Liver (tissue), 9 donors: Measurements from ENCODE around the gene SPRYD3. TPM values are rescaled to one million over a fixed set of nuclear protein-coding genes. Genes with fewer than 3 reads are reported as not detected.

Experiments used
- DNase-seq: peaks from one replicate; pipeline ENCODE4 v3.0.0-alpha.2; 2017; ENCODE audit warnings: low spot score
- H3K27ac ChIP-seq, 2 donors: one replicate each; pipeline ENCODE4 v1.7.0; 2013; ENCODE audit warnings: inconsistent platforms in 2 of 2, low read length in 2 of 2, control low read depth in 1 of 2, low read depth in 1 of 2, mild to moderate bottlenecking in 1 of 2
- H3K27me3 ChIP-seq, 4 donors: one replicate each; pipeline versions ENCODE4 v1.6.1 to v1.7.0; 2013; ENCODE audit warnings: low read length in 3 of 4, inconsistent platforms in 1 of 4, mild to moderate bottlenecking in 1 of 4, moderate library complexity in 1 of 4; ENCODE audit not compliant: control insufficient read depth in 4 of 4, insufficient read depth in 4 of 4
- H3K36me3 ChIP-seq, 4 donors: one replicate each; pipeline versions ENCODE4 v1.6.1 to v1.7.0; 2013; ENCODE audit warnings: low read length in 3 of 4, mild to moderate bottlenecking in 3 of 4, low read depth in 1 of 4, moderate library complexity in 1 of 4; ENCODE audit not compliant: control insufficient read depth in 4 of 4, insufficient read depth in 3 of 4
- H3K4me1 ChIP-seq, 4 donors: one replicate each; pipeline versions ENCODE4 v1.6.1 to v1.7.0; 2013; ENCODE audit warnings: low read length in 3 of 4, mild to moderate bottlenecking in 3 of 4, moderate library complexity in 1 of 4; ENCODE audit not compliant: control insufficient read depth in 4 of 4, insufficient read depth in 4 of 4
- H3K4me3 ChIP-seq, 3 donors: one replicate each; pipeline versions ENCODE4 v1.6.1 to v1.7.0; 2013; ENCODE audit warnings: low read length in 3 of 3, control low read depth in 1 of 3, low read depth in 1 of 3, mild to moderate bottlenecking in 1 of 3
- H3K9ac ChIP-seq, 2 donors: one replicate each; pipeline ENCODE4 v1.7.0; 2013; ENCODE audit warnings: low read length in 2 of 2, mild to moderate bottlenecking in 2 of 2, moderate library complexity in 2 of 2, control low read depth in 1 of 2, low read depth in 1 of 2
- H3K9me3 ChIP-seq, 4 donors: one replicate each; pipeline versions ENCODE4 v1.6.1 to v1.7.0; 2013; ENCODE audit warnings: low read length in 3 of 4; ENCODE audit not compliant: control insufficient read depth in 4 of 4
- EGR1 ChIP-seq, 2 donors: IDR thresholded peaks; 2 replicates each; pipeline ENCODE4 v1.6.1; 2016 to 2018; ENCODE audit warnings: antibody characterized with exemption in 2 of 2, low read depth in 2 of 2
- FOXA1 ChIP-seq: IDR thresholded peaks from 2 replicates; pipeline ENCODE4 v1.6.1; 2016; ENCODE audit warnings: antibody characterized with exemption
- HNF4G ChIP-seq: IDR thresholded peaks from 2 replicates; pipeline ENCODE4 v1.6.1; 2016; ENCODE audit warnings: antibody characterized with exemption
- JUND ChIP-seq, 2 donors: IDR thresholded peaks; 2 replicates each; pipeline ENCODE4 v1.6.1; 2016; ENCODE audit warnings: antibody characterized with exemption in 2 of 2
- RAD21 ChIP-seq, 2 donors: IDR thresholded peaks; 2 replicates each; pipeline ENCODE4 v1.6.1; 2016; ENCODE audit warnings: antibody characterized with exemption in 2 of 2, mild to moderate bottlenecking in 2 of 2
- SP1 ChIP-seq: IDR thresholded peaks from 2 replicates; pipeline ENCODE4 v1.6.1; 2018; ENCODE audit warnings: antibody characterized with exemption, mild to moderate bottlenecking
- TAF1 ChIP-seq: conservative IDR thresholded peaks from 2 replicates; pipeline ENCODE4 v1.6.1; 2016; ENCODE audit warnings: antibody characterized with exemption, mild to moderate bottlenecking
- YY1 ChIP-seq: IDR thresholded peaks from 2 replicates; pipeline ENCODE4 v1.6.1; 2016; ENCODE audit warnings: antibody characterized with exemption, mild to moderate bottlenecking
- WGBS: extraction: QIAGEN DNeasy Blood & Tissue Kit; methylation state at CpG from one replicate; pipeline ENCODE4 v1.1.7; 2013; 5-methylcytosine and 5-hydroxymethylcytosine counted together
- polyA plus RNA-seq, 2 donors: library from polyadenylated mRNA; stranded (reverse) in 1 of 2; unstranded in 1 of 2; fragments of 200-250 nt in 1 of 2; fragments of >200 nt in 1 of 2; fragmentation: Nextera tagmentation in 1 of 2; extraction: Ambion mirVana in 1 of 2; gene quantifications; one replicate each; pipeline versions ENCODE4 v1.2.1 to v1.2.3, GENCODE V29; 2013 to 2015
- total RNA-seq, 2 donors: library from RNA; depleted of rRNA; stranded (reverse); fragments of >200 nt; gene quantifications; one replicate each; pipeline ENCODE4 v1.2.3, GENCODE V29; 2014
- TF ChIP-seq, protein P1 (sequence below): IDR thresholded peaks from 2 replicates; pipeline ENCODE4 v1.6.1; 2016; ENCODE audit warnings: antibody characterized with exemption, mild to moderate bottlenecking
- TF ChIP-seq, protein P2 (sequence below): fragments of 150-350 bp; IDR thresholded peaks from 2 replicates; pipeline ENCODE4 v1.5.1; 2017; ENCODE audit warnings: improper control_type of control experiment, low read depth, low read length; ENCODE audit not compliant: missing input control
- TF ChIP-seq, protein P3 (sequence below): IDR thresholded peaks from 2 replicates; pipeline ENCODE4 v1.6.1; 2016; ENCODE audit warnings: antibody characterized with exemption
- TF ChIP-seq, protein P4 (sequence below): IDR thresholded peaks from 2 replicates; pipeline ENCODE4 v1.6.1; 2016; ENCODE audit warnings: antibody characterized with exemption
- donor health status: healthy.
- donor health status: healthy.
- donor health status: healthy.
- donor health status: healthy.
- donor health status: healthy.

The SPRYD3 gene
- total and polyA plus RNA-seq, 4 donors = 6.0 to 20.3 (median 13.3) TPM

DNA sequence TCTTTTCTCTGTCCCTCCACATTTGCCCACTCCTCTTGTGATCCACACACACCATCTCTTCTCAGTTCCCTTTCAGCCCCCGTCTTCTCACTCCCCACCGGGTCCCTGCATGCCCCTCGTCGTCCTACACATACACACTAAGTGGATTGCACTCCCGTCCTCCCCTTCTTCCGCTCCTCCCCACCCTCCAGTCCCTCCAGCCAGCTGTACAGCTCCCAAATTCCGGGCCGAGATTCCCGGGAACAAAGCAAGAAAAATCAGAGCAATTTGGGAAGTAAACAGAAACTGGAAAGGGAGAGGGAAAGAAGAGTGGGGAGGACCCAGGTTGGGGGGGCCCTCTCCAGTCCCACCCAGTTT is 18.0 kb upstream of the SPRYD3 start:
- Histone ChIP-seq H3K27me3 (no peaks in the 10 kb centered on the region), H3K36me3 (no peaks in the 10 kb centered on the region), H3K9ac (no peak overlapping the region), H3K4me3 (peak overlapping the region in 2 of 3 donors; percentile 41 to 55), H3K9me3 (no peaks in the 10 kb centered on the region), H3K27ac (peak overlapping the region; percentile 64 to 71), H3K4me1 (peaks cover 8 to 23% (median 14%) of the 10 kb centered on the region in 4 donors)
- 13% methylated on average over 9 of the region's 9 CpGs for WGBS
- no peak for DNase-seq
- TF ChIP-seq FOXA1 = no peak
- no peak for TF ChIP-seq EGR1 (IDR thresholded peaks at IDR 0.05; ENCODE audit: low read depth in 2 of 2)
- no peak for TF ChIP-seq HNF4G
- TF ChIP-seq, protein P1, sequence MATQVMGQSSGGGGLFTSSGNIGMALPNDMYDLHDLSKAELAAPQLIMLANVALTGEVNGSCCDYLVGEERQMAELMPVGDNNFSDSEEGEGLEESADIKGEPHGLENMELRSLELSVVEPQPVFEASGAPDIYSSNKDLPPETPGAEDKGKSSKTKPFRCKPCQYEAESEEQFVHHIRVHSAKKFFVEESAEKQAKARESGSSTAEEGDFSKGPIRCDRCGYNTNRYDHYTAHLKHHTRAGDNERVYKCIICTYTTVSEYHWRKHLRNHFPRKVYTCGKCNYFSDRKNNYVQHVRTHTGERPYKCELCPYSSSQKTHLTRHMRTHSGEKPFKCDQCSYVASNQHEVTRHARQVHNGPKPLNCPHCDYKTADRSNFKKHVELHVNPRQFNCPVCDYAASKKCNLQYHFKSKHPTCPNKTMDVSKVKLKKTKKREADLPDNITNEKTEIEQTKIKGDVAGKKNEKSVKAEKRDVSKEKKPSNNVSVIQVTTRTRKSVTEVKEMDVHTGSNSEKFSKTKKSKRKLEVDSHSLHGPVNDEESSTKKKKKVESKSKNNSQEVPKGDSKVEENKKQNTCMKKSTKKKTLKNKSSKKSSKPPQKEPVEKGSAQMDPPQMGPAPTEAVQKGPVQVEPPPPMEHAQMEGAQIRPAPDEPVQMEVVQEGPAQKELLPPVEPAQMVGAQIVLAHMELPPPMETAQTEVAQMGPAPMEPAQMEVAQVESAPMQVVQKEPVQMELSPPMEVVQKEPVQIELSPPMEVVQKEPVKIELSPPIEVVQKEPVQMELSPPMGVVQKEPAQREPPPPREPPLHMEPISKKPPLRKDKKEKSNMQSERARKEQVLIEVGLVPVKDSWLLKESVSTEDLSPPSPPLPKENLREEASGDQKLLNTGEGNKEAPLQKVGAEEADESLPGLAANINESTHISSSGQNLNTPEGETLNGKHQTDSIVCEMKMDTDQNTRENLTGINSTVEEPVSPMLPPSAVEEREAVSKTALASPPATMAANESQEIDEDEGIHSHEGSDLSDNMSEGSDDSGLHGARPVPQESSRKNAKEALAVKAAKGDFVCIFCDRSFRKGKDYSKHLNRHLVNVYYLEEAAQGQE = peak; percentile 87
- TF ChIP-seq RAD21 (IDR thresholded peaks at IDR 0.05) = no peak

DNA sequence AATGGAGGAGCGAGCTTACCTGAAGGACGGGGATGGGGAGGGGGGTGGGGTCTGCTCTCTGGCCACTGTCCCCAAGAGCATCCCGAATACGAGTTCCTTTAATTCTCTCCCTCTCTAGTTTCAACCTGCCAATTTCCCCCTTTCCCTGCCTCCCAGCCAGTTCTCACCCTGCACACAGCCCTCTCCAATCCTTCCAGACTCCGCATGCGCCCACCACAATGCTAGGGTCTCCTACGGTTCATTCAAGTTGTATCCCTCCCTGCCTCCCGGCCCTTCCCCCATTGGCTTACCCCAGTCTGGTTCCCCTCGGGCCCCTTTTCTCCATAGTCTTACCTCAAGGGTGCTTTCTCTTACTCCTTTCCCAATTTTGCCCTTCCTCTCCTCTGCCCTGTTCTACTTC is 17.6 kb upstream of the SPRYD3 start:
- peak overlapping the region in 1 of 3 donors; percentile 55 for H3K4me3 ChIP-seq
- WGBS = 68% methylated on average over 9 of the region's 9 CpGs
- peaks cover 5 to 19% (median 11%) of the 10 kb centered on the region in 4 donors for H3K4me1 ChIP-seq
- peak overlapping the region; percentile 64 to 71 for H3K27ac ChIP-seq
- DNase-seq = no peak
- H3K9ac ChIP-seq = no peak overlapping the region
- H3K27me3 ChIP-seq = no peaks in the 10 kb centered on the region
- TF ChIP-seq SP1 (no peak), TAF1 (no peak), EGR1 (IDR thresholded peaks at IDR 0.05; ENCODE audit: low read depth in 2 of 2) (no peak), RAD21 (IDR thresholded peaks at IDR 0.05) (no peak), JUND (IDR thresholded peaks at IDR 0.05) (no peak), HNF4G (no peak), YY1 (no peak)
- TF ChIP-seq, protein P2, sequence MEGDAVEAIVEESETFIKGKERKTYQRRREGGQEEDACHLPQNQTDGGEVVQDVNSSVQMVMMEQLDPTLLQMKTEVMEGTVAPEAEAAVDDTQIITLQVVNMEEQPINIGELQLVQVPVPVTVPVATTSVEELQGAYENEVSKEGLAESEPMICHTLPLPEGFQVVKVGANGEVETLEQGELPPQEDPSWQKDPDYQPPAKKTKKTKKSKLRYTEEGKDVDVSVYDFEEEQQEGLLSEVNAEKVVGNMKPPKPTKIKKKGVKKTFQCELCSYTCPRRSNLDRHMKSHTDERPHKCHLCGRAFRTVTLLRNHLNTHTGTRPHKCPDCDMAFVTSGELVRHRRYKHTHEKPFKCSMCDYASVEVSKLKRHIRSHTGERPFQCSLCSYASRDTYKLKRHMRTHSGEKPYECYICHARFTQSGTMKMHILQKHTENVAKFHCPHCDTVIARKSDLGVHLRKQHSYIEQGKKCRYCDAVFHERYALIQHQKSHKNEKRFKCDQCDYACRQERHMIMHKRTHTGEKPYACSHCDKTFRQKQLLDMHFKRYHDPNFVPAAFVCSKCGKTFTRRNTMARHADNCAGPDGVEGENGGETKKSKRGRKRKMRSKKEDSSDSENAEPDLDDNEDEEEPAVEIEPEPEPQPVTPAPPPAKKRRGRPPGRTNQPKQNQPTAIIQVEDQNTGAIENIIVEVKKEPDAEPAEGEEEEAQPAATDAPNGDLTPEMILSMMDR = no peak
- TF ChIP-seq, protein P3, sequence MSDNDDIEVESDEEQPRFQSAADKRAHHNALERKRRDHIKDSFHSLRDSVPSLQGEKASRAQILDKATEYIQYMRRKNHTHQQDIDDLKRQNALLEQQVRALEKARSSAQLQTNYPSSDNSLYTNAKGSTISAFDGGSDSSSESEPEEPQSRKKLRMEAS = no peak
- TF ChIP-seq, protein P1 = no peak
- TF ChIP-seq, protein P4, sequence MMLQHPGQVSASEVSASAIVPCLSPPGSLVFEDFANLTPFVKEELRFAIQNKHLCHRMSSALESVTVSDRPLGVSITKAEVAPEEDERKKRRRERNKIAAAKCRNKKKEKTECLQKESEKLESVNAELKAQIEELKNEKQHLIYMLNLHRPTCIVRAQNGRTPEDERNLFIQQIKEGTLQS = no peak
- no peaks in the 10 kb centered on the region for H3K9me3 ChIP-seq
- no peaks in the 10 kb centered on the region for H3K36me3 ChIP-seq
